Measurements from ENCODE around the gene SUN2. TPM values are rescaled to one million over a fixed set of nuclear protein-coding genes. Genes with fewer than 3 reads are reported as not detected.

The SUN2 gene
- total RNA-seq, 1 donor from 2014 or later, result 209 TPM

DNA sequence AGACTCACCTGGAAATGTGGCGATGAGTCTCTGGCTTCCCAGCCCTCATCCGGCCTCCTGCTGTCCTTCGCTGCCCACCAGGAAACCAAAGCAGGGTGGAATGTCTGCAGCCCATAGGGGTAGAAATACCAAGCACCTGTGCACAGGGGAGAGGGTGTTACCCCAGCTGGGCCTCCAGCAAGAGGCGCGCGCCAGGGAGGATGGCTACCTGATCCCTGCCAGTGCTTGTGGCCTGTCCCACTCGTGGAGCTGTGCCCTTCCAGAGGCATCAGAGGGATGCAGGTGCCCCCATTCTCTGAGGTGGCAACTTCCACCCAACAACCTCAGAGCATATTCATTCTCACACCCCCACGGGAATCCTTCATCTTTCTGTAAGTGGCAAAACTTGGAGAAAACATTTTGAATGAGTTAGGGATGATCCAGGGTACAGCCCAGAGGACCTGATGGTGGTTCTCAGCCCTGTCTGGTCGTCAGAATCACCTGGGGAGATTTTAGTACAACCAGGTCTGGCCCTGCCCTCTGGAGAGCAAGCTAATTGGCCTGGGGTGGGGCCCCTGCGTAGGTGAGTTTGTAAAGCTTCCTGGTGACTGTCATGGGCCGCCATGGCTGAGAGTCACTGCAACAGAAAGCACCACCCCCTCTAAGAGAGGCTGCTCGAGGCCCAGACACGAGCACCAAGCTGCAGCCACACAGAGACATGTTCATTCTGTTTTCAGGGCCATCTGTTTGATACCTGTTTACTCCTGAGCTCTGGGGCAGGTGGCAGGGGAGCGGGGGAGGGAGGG, 9.9 kb downstream of the SUN2 start:
- H3K27me3 ChIP-seq (ENCODE audit: low read depth), result no peaks in the 10 kb centered on the region
- H3K4me3 ChIP-seq, result no peak overlapping the region
- intact Hi-C loops (cut with DNase I), result no loop called here
- ATAC-seq, result no peak
- no peaks in the 10 kb centered on the region for H3K9me3 ChIP-seq
- H3K27ac ChIP-seq, result no peak overlapping the region
- DNase-seq, result no peak
- TF ChIP-seq, protein P1, sequence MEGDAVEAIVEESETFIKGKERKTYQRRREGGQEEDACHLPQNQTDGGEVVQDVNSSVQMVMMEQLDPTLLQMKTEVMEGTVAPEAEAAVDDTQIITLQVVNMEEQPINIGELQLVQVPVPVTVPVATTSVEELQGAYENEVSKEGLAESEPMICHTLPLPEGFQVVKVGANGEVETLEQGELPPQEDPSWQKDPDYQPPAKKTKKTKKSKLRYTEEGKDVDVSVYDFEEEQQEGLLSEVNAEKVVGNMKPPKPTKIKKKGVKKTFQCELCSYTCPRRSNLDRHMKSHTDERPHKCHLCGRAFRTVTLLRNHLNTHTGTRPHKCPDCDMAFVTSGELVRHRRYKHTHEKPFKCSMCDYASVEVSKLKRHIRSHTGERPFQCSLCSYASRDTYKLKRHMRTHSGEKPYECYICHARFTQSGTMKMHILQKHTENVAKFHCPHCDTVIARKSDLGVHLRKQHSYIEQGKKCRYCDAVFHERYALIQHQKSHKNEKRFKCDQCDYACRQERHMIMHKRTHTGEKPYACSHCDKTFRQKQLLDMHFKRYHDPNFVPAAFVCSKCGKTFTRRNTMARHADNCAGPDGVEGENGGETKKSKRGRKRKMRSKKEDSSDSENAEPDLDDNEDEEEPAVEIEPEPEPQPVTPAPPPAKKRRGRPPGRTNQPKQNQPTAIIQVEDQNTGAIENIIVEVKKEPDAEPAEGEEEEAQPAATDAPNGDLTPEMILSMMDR (IDR thresholded peaks at IDR 0.05), result no peak
- H3K36me3 ChIP-seq, result peaks cover 100% of the 10 kb centered on the region
- peaks cover 5% of the 10 kb centered on the region for H3K4me1 ChIP-seq

DNA sequence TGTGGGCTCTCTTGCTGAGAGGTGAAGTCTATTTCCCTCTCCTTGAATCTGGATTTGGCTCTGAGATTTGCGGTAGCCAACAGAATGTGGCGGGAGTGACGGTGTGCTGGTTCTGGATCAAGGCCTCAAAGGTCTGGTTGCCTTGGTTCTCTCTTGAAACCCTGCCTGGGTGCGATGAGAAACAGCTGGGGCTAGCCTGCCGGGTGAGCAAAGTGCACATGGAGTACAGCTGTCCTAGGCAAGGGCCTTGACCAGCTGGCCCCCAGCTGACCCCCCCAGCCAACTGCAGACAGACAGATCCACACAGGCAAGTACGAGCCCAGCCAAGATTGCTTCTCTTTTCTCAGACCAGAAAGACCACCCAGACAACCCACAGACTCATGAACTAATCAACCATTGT, 10.8 kb downstream of the SUN2 start:
- Histone ChIP-seq H3K27me3 (ENCODE audit: low read depth) (no peaks in the 10 kb centered on the region), H3K36me3 (peaks cover 100% of the 10 kb centered on the region), H3K9me3 (no peaks in the 10 kb centered on the region), H3K4me3 (no peak overlapping the region), H3K4me1 (no peaks in the 10 kb centered on the region), H3K27ac (no peak overlapping the region)
- TF ChIP-seq, protein P1 (IDR thresholded peaks at IDR 0.05), result no peak
- no peak for DNase-seq
- intact Hi-C loops (cut with DNase I), result no loop called here
- ATAC-seq, result no peak

DNA sequence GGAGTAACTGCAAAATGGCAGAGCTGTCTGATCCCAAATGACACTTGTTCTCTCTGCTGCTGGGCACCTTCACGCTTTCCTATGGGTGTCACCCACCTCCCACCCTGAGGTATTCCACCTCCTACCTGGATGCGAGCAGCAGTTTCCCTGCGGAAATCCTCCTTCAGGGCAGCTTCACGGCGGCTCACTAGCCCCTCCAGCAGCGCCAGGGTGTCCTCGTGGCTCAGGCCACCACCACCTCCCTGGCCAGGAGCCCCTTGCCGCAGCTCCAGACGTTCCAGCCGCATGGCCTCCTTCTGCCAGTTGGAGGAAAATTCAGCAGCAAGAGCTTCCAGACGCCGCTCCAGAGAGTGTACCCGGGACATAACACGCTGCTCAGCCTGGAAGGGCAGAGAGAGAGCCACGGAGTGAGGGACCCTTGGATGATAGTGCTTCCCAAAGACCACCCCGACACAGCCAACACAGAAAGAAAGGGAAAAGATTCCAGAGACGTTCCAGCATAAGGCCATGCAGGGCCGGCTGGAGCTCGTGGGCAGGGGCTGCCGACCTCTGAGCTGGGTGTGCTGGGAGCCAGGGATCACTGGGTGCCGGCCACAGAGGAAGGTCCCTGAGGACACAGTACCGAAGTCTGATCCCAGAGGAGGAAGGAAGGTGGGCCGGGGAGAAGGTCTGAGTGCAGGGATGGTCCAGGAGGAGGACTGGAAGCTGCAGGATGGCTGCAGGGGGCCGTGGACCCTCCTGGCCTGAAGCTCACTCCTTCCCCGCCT, 13.4 kb downstream of the SUN2 start:
- ATAC-seq (no peak), DNase-seq (no peak)
- Histone ChIP-seq H3K27ac (no peak overlapping the region), H3K4me1 (no peaks in the 10 kb centered on the region), H3K4me3 (no peak overlapping the region), H3K9me3 (no peaks in the 10 kb centered on the region), H3K36me3 (peaks cover 100% of the 10 kb centered on the region), H3K27me3 (ENCODE audit: low read depth) (no peaks in the 10 kb centered on the region)
- TF ChIP-seq, protein P1 (IDR thresholded peaks at IDR 0.05), result no peak
- intact Hi-C loops (cut with DNase I), result no loop called here

DNA sequence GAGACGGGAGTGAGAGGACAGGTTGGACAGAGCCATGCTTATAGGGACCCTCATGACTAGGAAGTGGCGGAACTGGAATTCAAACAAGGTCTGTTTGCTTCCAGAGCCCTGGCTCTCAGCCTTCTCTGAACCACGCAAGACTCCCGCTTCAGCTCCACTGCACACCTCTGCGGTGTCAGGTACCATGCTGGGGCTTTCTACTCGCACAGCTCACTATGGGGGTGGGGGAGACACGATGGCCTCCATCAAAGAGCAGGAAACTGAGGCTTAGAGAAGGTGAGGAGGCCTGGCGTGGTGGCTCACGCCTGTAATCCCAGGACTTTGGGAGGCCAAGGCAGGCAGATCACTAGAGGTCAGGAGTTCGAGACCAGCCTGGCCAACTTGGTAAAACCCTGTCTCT, 14.2 kb downstream of the SUN2 start:
- Histone ChIP-seq H3K4me1 (no peaks in the 10 kb centered on the region), H3K36me3 (peaks cover 100% of the 10 kb centered on the region), H3K27ac (no peak overlapping the region), H3K27me3 (ENCODE audit: low read depth) (no peaks in the 10 kb centered on the region), H3K4me3 (no peak overlapping the region), H3K9me3 (no peaks in the 10 kb centered on the region)
- ATAC-seq (no peak), DNase-seq (no peak)
- TF ChIP-seq, protein P1 (IDR thresholded peaks at IDR 0.05), result no peak
- intact Hi-C loops (cut with DNase I), result no loop called here

DNA sequence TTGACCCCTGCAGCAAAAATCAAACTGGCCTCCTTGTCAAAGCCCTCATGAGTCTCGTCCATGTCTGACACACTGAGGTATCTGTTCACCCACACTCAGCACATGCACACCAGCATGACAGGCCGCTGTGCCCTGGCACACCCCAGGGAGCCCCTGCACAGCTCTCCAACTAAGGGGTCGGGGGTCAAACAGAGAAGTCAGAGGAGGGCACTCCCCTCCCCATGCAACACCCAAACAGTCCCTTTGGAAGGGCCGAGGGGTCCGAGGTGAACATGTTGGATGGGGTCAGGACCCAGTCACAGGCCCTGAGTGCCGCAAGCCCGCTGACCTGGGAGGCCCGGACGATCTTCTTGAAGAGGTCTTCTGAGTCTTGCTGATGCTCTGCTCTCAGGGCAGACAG, 14.6 kb downstream of the SUN2 start:
- TF ChIP-seq, protein P1 (IDR thresholded peaks at IDR 0.05), result no peak
- Histone ChIP-seq H3K27ac (no peak overlapping the region), H3K27me3 (ENCODE audit: low read depth) (no peaks in the 10 kb centered on the region), H3K9me3 (no peaks in the 10 kb centered on the region), H3K4me3 (no peak overlapping the region), H3K4me1 (no peaks in the 10 kb centered on the region), H3K36me3 (peaks cover 100% of the 10 kb centered on the region)
- intact Hi-C loops (cut with DNase I), result no loop called here
- ATAC-seq, result no peak
- DNase-seq, result no peak

Measured in lower lobe of right lung (tissue), 2 donors.